Anterior cingulate cortex (tissue), 58 donors: Measurements from ENCODE around the gene SOX13.

ENCODE experiments used
- DNase-seq, 58 donors: peaks; one replicate each; lab custom pipeline; 2025; lab: John Stamatoyannopoulos, UW

The SOX13 gene

DNA sequence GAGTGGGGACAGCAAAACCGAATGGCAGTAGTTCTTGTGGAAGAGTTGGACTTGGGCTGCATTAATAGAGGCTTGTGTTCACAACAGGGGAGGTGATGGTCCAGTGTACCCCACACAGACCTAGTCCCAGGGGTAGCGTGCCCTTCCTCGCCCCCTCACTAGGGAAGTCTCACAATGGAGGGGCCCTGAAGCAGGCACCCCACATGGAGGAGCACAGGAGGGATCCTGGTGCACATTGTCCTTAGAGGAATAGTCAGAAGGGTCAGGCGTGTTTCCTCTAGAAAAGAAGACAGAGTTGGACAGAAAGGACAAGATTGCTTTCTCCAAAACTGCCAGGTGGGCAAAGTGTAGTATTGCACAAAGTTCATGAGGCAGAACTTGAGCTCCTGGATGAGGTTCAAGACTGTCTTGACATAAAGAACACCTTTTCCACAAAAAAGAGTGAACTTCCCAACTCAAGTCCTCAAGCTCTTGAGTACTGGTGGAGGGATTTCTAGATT is 55.6 kb downstream of the SOX13 start:
- DNase-seq, result no peak

DNA sequence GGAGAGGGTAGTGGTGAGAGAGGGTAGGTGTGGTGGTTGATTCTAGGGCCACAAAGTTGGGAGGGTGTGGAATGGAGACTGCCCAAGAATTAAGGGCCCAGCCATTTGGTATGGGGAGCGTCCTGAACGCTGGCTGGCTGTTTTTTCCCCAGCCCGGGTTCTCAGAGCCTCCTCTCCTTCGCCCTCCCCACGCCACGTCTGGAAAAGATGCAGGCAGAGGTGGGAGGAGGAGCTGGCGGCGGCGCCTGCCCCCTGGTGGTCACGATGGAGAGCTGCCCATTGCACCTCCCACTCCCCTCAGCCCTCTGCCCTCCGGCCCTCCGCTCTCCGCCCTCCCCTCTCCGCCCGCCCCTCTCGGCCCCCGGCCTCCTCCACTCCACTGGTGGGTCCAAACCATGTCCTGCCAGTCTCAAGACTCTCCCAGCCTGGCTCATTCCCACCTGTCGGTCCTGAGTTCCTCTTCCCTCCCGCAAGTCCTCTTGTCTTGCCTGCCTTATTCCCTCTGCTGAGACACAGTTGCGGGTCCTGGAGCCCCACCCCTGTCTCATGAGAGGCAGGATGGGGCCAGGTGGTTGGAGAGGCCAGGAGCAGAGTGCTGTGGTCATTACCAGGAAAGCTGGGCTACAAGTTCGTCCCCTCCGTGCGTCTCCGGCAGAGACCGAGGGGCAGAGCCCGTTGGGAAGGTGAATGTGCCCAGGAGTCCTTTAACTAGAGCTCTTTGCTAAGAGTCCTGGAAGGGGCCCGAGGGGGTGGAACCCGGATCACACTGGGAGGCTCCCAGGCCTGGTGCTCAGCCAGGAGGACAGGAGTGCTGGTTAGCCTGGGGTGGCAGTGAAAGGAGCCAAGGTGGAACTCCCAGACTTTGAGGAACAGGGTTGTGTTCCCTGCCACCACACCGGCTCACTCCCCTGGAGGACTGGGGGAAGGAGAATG is 56.3 kb downstream of the SOX13 start:
- DNase-seq, result peak in 43 of 58 donors; percentile 9 to 65 (median 40)

DNA sequence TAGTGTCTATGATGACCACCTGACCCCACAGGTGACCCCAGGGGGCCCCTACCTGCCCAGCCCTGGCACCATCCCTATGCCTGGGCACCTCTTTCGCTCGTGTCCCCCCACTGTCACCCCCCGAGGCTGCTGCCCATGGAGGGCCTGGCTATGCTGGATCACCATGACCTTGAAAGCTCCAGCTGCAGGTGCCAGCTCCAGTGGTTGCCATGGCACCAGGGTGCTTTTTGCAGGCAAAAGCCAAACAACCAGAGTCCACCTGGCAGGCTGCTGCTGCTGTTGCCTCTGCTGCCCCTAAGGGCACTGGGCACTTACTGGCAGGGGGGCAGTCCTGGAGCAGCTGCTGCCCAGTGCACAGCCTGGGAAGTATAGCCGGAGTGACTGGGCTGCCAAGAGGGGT is 57.3 kb downstream of the SOX13 start:
- DNase-seq, result peak in 1 of 58 donors; percentile 21

DNA sequence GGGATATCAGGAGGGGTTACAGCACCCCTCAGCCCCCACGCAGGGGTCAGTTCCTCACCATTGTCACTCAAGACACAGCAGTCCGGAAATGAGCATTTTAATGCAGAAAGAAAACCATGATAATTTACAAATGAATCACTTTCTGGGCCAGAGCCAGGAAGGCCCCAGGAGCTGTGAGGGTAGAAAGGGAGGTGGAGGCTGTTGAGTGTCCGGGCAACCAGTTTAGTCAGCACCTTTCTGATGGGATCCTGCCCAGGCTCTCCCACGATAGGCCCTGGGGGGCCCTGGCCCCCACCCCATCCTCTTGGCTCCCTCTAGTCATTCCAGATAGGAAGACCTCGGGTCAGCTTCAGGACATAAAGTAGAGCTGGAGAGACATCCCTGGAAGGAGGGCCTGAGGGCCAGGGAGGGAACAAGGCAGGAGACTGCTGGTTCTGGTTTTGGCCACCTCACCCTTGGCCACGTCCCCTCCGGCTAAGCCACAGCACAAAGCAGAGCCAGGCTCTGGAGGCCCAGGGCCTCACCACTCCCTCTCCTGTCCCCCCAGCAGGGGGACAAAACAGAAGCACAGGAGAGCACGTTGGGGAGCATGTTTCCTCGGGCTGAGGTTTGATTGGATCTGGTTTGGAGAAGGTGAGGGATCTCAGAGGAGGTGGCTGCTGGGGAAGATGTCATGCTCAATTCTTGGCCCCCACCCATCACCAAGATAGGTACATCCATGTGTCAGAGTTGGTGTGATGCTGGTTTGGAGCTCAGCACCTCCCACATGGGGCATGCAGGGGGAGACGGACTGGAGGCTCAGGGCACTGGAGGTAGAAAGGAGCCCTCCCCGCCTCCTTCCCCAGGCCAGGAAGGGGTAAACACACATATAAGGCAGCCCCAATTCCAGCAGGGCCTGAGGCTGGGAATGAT is 58.3 kb downstream of the SOX13 start:
- peak in 1 of 58 donors; percentile 6 for DNase-seq

DNA sequence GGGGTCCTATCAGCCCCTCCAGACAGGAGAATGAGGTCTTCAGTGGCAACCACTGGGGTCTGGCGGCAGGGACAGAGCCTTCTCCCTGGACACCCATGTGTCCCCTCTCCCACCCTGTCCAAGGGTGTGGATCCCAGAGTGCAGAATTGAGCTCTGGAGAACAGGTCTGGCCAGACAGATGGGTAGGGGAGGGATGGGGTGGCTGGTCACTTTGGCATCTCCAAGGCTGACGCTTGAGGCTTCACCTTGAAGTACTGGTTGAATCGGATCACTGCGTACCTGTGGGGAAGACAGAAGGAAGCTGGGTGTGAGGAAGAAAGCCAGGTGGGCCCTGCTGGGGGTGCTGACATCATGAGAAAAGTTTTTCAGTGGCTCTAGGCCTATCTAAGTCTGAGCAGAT is 59.1 kb downstream of the SOX13 start:
- DNase-seq, result no peak

DNA sequence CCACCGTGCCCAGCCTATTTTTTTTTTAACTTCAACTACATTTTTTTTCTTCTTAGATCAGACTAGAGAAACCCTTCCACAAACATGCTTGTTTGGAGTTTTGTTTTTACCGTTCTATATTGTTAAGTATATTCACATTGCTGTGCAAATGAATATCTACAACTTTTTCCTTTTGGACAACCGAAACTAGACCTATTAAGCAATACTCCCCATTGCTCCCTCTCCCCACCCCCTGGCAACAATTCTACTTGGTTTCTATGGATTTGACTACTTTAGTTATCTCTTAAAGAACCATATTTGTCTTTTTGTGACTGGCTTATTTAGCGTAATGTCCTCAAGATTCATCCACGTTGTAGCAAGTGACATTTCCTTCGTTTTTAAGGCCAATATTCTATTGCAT is 59.8 kb downstream of the SOX13 start:
- DNase-seq, result no peak

DNA sequence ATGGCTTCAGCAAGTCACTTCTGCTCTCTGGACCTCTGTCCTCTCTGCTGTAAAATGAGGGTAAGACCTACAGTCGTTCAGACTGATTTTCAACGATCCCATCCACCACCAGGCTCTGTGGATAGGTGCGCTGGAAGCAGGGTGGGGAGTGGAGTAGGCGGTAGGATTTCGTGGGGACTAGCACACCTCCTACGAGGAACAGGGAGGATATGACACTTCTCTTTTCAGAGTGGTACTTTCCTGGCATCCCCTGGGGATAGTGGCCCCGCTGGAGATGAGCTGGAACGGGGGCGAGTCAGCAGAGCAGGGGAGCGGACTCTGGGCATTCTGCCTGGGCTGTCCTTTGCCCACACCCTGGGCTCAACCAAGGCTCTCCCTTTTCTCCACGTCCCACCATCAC is 61.2 kb downstream of the SOX13 start:
- no peak for DNase-seq

DNA sequence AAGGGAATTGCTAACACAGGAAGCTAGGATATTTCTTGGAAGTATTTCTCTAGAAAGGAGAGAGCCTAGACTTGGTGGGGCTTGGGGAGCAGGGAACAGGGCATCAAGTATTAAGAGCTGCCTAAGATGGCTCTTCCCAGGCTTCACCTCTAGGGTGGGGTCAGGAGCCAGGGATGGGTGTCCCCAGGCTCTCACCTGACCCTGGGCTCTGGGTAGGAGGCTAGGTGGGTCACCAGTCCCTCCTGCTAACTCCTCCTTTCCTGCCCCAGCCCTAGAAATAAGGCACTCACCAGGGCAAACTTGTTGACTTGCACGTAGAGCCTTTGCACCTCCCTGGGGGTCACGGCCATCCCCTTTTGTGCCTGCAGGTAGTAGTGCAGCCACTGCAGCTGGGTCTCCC is 63.9 kb downstream of the SOX13 start:
- DNase-seq, result no peak

DNA sequence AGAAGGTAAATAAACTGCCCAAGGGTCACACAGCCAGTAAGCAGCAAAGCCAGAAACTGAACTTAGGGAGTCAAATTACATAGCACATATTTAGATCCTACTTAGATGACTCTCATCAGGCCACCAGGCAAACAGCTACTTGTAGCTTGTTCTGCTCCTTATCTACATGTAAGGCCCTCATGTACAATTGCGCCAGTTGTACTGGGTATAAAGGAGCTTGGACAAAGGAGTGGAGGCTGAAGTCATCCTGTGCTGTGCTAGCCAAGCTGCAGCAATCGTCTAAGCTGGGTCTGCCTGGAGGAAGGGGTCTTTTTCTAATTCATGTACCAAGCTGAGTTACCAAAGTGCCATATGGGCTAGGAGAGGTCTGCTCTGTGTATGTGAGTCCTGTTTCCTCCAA is 66.2 kb downstream of the SOX13 start:
- DNase-seq, result no peak

DNA sequence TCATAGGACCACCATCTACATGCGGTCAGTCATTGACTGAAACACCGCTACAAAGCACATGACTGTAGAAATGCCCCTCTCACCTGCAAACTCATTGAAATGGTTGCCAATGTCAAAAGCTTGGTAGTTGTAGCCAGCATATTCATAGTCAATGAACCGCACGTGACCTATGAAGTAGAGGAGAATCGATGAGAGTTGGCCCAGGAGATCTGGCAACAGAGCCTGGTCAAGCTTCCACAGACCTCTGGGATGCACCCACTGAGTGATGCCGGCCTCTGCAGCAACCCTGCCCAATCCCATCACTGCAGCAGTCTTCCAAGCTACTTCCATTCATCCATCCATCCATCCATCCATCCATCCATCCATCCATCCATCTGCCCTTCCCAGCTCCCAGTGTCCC is 67.0 kb downstream of the SOX13 start:
- no peak for DNase-seq

DNA sequence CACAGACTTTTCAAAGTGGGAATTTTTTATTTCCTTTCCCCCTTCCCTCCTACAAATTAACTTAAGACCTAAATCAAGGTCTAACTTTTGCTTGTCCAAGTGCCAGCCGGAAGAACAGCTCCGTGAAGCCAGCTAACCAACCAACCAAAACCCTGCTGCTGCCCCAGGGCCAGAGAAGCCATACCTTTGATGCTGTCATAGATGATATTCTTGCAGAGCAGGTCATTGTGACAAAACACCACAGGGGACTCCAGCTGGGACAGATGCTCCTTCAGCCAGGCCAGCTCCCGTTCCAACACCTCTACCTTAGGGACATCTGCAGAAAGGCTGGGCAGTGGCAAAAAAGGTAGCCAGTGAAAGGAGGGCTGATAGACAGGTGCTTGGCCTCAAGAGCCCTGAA is 68.2 kb downstream of the SOX13 start:
- DNase-seq, result no peak

DNA sequence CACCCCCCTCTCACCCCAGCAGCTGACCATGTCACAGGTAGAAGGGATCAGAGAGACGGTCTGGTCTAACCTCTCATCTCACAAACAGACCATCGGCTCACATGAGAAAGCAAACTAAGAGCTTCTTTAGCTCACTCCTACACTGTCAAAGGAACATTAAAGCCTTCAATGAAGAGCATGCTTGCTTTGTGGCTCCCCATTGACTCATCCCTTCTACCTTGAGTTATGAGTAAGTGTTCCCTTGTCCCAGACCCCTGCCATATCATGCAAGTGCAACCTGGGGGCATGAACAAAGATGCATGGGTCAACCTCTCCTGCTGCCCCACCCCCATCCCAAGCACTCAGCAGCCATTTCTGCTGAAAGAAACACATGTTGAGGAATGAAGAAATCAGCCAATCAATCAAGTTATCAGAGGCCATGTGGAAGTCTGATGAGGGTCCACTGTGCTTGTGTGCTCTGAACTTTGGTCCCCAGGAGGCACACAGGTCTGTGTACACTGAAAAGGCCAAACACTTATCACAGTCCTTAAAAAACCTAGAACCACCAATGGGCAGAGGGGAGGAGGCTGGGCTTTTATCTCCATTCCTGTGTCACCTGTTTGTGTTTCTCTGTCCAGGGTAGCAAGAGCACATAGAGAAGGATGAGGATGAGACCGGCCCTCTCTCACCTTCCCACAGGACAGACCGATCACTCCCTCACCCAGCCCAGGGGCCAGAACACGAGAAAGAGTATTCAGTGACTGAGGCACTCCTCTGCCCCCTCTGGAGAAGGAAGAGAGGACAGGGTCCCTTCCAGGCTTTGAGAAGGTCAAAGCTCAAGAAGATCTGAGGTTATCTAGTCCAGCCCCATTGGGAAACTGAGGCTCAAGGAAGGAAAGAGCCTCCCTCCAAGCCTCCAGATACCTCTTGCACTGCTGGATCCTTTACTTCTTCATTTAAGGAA is 69.4 kb downstream of the SOX13 start:
- no peak for DNase-seq

DNA sequence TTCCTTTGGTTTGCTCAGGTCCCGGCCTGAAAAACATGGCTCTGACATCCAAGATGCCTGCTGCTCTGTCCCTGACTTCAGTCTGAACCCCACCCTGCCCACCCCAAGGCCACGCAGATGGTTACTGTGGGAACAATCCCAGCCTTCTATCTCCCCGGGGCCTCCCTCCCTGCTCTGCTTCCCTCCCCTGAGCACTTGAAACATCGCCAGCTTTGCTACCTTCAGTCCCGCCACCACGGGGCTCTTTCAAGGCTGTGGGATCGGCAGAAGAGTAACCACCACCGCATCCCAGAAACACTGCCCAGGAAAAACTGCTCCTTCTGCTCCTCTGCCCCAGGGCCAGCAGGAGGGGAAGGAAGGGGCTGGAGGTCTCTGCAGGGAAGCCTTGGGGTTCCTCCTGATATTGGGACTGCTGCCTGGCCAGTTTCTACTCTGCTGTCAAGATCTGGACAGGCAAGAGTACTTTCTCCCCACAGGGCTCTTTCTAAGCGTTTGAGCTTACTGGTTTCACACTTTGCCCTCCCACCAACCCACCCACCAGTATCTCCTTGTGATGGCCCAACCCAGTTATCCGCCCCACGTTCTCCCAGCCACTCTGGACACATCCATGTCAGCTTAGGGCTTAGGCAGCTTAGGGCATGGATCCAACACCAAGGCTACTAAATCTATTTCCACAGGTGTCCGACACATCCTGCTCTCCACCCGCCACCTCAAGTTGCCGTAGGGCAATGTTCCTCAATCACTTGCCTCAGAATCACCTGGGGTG is 70.5 kb downstream of the SOX13 start:
- DNase-seq, result no peak

DNA sequence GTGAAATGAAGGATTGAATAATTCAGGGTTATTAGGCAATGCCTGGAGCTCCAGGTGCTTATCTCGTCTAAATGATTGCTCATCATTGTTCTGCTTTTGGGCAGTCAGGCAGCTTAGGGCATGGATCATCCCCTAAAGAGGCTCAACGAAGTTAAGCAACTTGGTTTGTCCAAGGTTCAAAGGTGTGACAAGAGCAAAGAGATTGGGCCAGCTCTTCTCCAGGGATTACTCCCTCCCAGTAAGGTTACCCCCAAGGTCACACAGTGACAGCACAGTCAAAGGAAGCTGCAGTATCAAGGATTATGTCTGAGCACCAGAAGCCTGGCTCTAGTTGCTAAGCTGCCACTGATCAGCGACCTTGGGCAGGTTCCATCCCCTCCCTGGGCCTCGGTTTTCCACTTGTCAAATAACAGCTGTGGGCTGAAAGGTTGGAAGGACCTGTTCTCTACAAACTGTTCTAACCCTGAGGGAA is 72.2 kb downstream of the SOX13 start:
- no peak for DNase-seq

DNA sequence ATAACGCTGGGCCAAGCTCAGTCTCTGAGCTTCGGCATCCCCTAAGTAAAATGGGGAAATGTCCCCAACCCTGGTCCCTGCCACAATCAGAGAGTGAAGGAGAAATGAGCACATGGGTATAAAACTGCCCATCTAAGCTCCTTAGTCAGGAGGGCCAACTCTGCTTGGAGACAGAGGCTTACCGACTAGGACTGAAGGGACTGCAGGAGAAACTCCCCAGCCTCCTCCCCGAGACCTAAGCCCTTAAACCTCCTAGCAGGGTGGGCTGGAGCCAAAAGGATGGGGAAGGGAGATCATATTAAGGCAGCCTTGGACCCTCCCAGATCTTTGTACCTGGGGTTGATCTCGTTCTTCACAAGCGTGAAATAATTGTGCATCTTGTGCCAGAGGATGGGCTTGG is 73.4 kb downstream of the SOX13 start:
- no peak for DNase-seq

DNA sequence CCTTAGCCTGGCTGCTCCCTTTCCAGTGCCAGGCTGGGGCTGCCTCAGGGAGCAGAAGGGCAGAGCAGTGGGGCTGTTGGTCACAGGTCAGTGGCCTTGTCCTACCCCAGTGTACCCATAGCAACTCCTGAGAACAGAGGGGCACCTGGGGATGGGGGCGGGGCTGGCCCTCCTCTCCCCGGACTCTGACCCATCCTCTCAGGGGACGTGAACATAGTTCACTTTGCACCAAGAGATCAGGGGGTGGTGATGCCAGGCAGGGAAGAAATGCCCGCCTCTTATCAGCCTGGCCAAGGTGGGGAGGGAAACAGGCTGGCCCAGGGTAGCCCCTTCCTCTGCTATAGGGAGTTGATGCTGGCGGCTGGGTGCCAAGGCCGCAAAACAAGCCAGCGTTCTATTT is 74.0 kb downstream of the SOX13 start:
- DNase-seq, result no peak

DNA sequence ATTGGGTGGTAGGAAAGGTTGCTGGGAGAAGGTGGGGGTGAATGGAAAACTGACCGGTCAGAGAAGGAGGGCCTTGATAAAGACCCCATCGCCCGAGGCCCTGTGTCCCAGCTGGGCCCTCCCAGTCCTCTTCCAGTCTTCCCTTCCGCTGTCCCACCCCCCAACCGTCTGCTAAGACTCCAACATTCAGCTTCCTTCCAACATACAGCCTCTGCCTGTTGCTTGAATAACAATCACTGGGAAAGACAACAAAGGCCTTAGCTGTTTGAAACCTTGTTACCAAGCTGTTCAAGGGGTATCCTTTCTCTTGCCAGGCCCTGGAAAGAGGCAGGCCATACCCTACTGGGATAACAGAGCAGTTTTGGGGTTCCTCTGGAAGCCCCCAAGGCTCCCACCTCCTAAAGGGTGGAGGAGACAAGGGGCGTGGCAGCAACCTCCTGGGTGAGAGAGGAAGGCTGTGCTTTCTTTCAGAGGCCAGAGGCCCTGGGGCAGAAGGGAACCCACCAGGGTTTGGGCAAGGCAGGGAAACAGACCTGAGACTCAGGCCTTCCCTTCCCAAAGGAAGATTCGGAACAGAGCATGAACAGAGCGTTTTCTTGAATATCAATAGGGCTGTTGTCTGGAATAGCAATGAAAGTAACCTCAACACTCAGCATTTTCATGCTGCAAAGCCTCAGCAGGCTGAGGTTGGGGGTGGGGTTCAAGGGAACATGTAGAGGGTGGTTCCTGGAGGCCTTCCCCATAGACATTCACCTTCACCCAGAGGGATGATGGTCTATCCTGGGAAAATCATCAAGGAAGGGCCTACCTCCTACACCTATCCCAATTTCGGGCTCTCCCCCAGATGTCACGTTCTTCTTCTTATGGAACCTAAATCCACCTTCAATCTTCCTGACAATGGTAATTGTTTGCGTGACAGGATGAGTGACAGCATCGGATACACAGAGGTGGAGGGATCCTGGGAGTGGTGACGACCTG is 74.8 kb downstream of the SOX13 start:
- no peak for DNase-seq

DNA sequence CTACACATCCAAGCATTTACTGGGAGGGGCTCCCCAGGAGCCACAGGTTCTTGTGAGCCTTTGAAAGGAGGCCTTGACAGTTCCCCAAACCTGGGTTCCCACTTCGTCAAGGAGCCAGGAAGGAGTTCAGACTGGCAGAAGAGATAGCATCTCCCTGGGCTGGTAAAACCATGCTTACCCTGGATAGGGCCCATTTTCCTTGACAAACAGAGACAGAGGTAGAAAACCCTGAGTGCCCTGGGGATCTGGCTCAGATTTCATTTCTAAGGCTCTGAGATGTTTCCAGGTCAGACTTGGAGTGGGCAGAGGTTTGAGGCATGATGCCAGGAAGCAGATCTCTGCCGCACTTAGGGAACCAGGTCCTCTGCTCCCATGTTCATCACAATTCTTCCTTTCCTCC is 76.2 kb downstream of the SOX13 start:
- DNase-seq, result no peak
